Fibroblast of lung (primary cell): ENCODE measurements around the gene ZNF664. TPM values are rescaled to one million over a fixed set of nuclear protein-coding genes. Genes with fewer than 3 reads are reported as not detected.
A peak's percentile ranks its signal among the peaks of the same experiment; 100 is the strongest.

Experiments
- DNase-seq, 2 donors: peaks; one replicate each; pipeline versions ENCODE4 v3.0.0 to v3.0.0-alpha.2; 2010; ENCODE audit warnings: low read depth in 2 of 2
- H2AFZ ChIP-seq: 2 replicates; pipeline ENCODE4 v1.5.1; 2012; ENCODE audit warnings: low read length, control low read depth, inconsistent platforms
- H3K27ac ChIP-seq: 2 replicates; pipeline ENCODE4 v1.5.1; 2011; ENCODE audit warnings: low read length, control low read depth; ENCODE audit not compliant: insufficient read depth
- H3K27me3 ChIP-seq: 2 replicates; pipeline ENCODE4 v1.5.1; 2011; ENCODE audit warnings: mild to moderate bottlenecking, low read length; ENCODE audit not compliant: control insufficient read depth, insufficient read depth
- H3K36me3 ChIP-seq: 2 replicates; pipeline ENCODE4 v1.5.1; 2011; ENCODE audit warnings: low read length; ENCODE audit not compliant: control insufficient read depth, insufficient read depth
- H3K4me1 ChIP-seq: 2 replicates; pipeline ENCODE4 v1.5.1; 2011; ENCODE audit warnings: low read length; ENCODE audit not compliant: control insufficient read depth, insufficient read depth; ENCODE audit errors: extremely low read depth
- H3K4me2 ChIP-seq: 2 replicates; pipeline ENCODE4 v1.5.1; 2011; ENCODE audit warnings: low read length, control low read depth; ENCODE audit not compliant: insufficient read depth; ENCODE audit errors: extremely low read depth
- H3K4me3 ChIP-seq, 4 experiments: fragments of 200-600 bp in 1 of 4; sonication (generic) in 1 of 4; replicated peaks in 1 of 4; 2 replicates each; pipeline ENCODE4 v1.5.1; 2011 to 2016; ENCODE audit warnings: low read length in 4 of 4, low read depth in 3 of 4, mild to moderate bottlenecking in 3 of 4, control low read depth in 2 of 4, inconsistent platforms in 1 of 4, mixed read lengths in 1 of 4; ENCODE audit not compliant: insufficient read depth in 1 of 4; ENCODE audit errors: control extremely low read depth in 1 of 4
- H3K79me2 ChIP-seq: 2 replicates; pipeline ENCODE4 v1.5.1; 2012; ENCODE audit warnings: mild to moderate bottlenecking, low read length, inconsistent platforms; ENCODE audit not compliant: control insufficient read depth, insufficient read depth
- H3K9ac ChIP-seq: 2 replicates; pipeline ENCODE4 v1.5.1; 2011; ENCODE audit warnings: mild to moderate bottlenecking, low read length, control low read depth; ENCODE audit not compliant: insufficient read depth
- H3K9me3 ChIP-seq: 2 replicates; pipeline ENCODE4 v1.5.1; 2012; ENCODE audit warnings: low read depth, low read length; ENCODE audit not compliant: control insufficient read depth, insufficient read depth
- H4K20me1 ChIP-seq: 2 replicates; pipeline ENCODE4 v1.5.1; 2011; ENCODE audit warnings: low read length; ENCODE audit not compliant: control insufficient read depth, insufficient read depth; ENCODE audit errors: extremely low read depth
- EZH2 ChIP-seq: IDR thresholded peaks from 2 replicates; pipeline ENCODE4 v1.5.1; 2012; ENCODE audit warnings: low read length, control low read depth, mild to moderate bottlenecking; ENCODE audit errors: missing control alignments
- polyA plus RNA-seq, 2 donors: library from polyadenylated mRNA; depleted of rRNA in 1 of 2; stranded (reverse) in 1 of 2; unstranded in 1 of 2; fragments of >200 nt; gene quantifications; 2 replicates each; pipeline ENCODE4 v1.2.1, GENCODE V29; 2011 to 2012; ENCODE audit warnings: missing spikeins in 1 of 2
- total RNA-seq: library from RNA; depleted of rRNA; stranded (reverse); fragments of >200 nt; gene quantifications from 2 replicates; pipeline ENCODE4 v1.2.1, GENCODE V29; 2014
- TF ChIP-seq, protein P1 (sequence below), 2 donors: IDR thresholded peaks in 1 of 2; conservative IDR thresholded peaks in 1 of 2; 1 replicate in 1 of 2; 2 replicates in 1 of 2; pipeline ENCODE4 v1.5.1; 2011 to 2012; ENCODE audit warnings: low read length in 2 of 2, control low read depth in 1 of 2, inconsistent platforms in 1 of 2, low read depth in 1 of 2, mild to moderate bottlenecking in 1 of 2

ZNF664 gene
- total and polyA plus RNA-seq, 2 donors (not counting 1 experiment from before 2014, with no cell fraction given), result 43.9 to 55.1 TPM

DNA sequence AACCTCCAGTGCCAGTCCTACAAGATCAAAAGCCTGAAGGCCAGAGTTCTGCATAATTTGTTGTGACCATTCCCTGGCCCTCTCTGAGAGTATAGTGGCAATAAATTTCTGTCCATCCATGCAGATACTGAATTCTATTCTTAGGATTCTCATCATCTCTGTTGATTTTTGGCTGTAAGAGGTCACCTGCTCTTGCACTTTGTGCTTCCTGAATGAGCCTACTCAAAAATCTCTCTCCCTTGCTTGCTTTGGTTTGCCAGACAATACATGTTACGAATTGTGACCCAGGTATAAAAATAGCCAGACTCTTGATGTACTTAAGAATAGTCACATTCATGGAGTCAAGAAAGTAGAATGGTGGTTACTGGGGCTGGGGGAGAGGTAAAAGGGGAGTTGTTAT, 16.7 kb downstream of the ZNF664 start:
- Histone ChIP-seq H3K79me2 (no peaks in the 10 kb centered on the region), H3K36me3 (peaks cover 8% of the 10 kb centered on the region), H3K4me3 (no peak overlapping the region), H4K20me1 (no peaks in the 10 kb centered on the region), H3K4me1 (peaks cover 3% of the 10 kb centered on the region), H3K9me3 (no peaks in the 10 kb centered on the region), H3K27me3 (no peaks in the 10 kb centered on the region), H3K9ac (no peak overlapping the region), H3K4me2 (no peak overlapping the region), H3K27ac (no peak overlapping the region), H2AFZ (no peak overlapping the region)
- DNase-seq, result no peak
- TF ChIP-seq, protein P1, sequence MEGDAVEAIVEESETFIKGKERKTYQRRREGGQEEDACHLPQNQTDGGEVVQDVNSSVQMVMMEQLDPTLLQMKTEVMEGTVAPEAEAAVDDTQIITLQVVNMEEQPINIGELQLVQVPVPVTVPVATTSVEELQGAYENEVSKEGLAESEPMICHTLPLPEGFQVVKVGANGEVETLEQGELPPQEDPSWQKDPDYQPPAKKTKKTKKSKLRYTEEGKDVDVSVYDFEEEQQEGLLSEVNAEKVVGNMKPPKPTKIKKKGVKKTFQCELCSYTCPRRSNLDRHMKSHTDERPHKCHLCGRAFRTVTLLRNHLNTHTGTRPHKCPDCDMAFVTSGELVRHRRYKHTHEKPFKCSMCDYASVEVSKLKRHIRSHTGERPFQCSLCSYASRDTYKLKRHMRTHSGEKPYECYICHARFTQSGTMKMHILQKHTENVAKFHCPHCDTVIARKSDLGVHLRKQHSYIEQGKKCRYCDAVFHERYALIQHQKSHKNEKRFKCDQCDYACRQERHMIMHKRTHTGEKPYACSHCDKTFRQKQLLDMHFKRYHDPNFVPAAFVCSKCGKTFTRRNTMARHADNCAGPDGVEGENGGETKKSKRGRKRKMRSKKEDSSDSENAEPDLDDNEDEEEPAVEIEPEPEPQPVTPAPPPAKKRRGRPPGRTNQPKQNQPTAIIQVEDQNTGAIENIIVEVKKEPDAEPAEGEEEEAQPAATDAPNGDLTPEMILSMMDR (conservative IDR thresholded peaks at IDR 0.05 in 1 of 2, IDR thresholded peaks at IDR 0.05 in 1 of 2; ENCODE audit: low read depth in 1 of 2, low read length in 2 of 2), result no peak
- TF ChIP-seq EZH2, result no peak

DNA sequence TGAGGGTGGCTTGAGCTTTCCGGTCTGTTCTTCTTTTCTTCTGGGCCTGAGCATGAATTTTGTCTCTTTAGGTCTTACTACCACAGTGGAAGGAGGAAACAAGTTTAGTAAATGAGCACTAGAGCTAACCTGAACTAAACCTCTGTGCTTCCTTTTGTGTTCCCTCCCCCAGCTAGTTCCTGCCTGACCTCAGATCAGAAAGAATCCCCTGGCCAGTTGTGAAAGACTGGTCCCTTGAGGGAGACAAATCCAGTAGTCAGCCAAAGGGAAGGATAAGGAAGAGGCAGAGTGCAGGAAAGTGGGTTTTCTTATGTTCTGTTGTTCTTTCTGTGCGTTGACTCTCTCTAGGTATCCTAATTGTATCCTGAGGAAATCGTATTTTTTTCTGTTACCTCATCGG, 17.5 kb downstream of the ZNF664 start:
- Histone ChIP-seq H3K79me2 (no peaks in the 10 kb centered on the region), H3K27ac (no peak overlapping the region), H3K4me2 (no peak overlapping the region), H3K9ac (no peak overlapping the region), H4K20me1 (no peaks in the 10 kb centered on the region), H3K4me1 (peaks cover 7% of the 10 kb centered on the region), H3K36me3 (peaks cover 7% of the 10 kb centered on the region), H3K4me3 (no peak overlapping the region), H3K9me3 (no peaks in the 10 kb centered on the region), H2AFZ (no peak overlapping the region), H3K27me3 (no peaks in the 10 kb centered on the region)
- DNase-seq, result peak in 1 of 2 donors; percentile 30
- no peak for TF ChIP-seq EZH2
- TF ChIP-seq, protein P1 (conservative IDR thresholded peaks at IDR 0.05 in 1 of 2, IDR thresholded peaks at IDR 0.05 in 1 of 2; ENCODE audit: low read depth in 1 of 2, low read length in 2 of 2), result no peak

DNA sequence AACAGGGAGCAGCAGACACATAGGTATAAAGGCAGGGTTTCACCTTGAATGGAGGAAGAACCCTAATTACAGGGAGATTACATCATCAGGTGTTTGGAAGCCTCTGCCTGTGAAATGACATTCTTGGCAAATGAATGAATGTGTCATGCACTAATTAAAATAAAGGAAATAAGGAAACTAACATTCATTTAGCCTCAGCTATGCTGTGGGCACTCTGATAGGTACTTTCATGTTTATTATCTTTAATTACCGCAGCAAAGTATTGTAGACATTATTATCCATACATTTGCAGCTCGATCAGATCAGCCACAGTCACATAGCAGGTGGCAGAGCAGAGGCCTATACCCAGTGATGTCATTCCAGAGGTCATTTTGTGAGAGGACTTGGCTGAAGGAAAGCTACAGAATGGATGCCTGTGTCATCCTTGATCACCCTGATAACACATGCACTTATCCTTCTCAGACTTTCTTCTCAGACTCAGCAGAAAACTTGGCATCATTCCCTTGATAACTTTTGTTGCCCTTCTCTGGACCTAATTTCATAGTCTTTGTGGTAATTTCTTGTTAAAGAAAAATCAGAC, 18.4 kb downstream of the ZNF664 start:
- H3K27me3 ChIP-seq, result no peaks in the 10 kb centered on the region
- no peak overlapping the region for H3K4me3 ChIP-seq
- no peak overlapping the region for H2AFZ ChIP-seq
- peaks cover 7% of the 10 kb centered on the region for H3K4me1 ChIP-seq
- no peaks in the 10 kb centered on the region for H4K20me1 ChIP-seq
- H3K36me3 ChIP-seq, result peaks cover 7% of the 10 kb centered on the region
- H3K4me2 ChIP-seq, result no peak overlapping the region
- no peaks in the 10 kb centered on the region for H3K79me2 ChIP-seq
- H3K9ac ChIP-seq, result no peak overlapping the region
- H3K27ac ChIP-seq, result no peak overlapping the region
- DNase-seq, result peak in 1 of 2 donors; percentile 37
- no peaks in the 10 kb centered on the region for H3K9me3 ChIP-seq
- TF ChIP-seq, protein P1 (conservative IDR thresholded peaks at IDR 0.05 in 1 of 2, IDR thresholded peaks at IDR 0.05 in 1 of 2; ENCODE audit: low read depth in 1 of 2, low read length in 2 of 2), result no peak
- TF ChIP-seq EZH2, result no peak
